Subcutaneous adipose tissue (tissue), 4 donors: ENCODE measurements around the gene CDV3. TPM values are rescaled to one million over a fixed set of nuclear protein-coding genes. Genes with fewer than 3 reads are reported as not detected.

ENCODE experiments used
- CTCF ChIP-seq: fragments of 450-650 bp; IDR thresholded peaks from one replicate; pipeline ENCODE4 v1.5.1; 2016; ENCODE audit warnings: low read depth, mild to moderate bottlenecking, control low read depth, antibody characterized with exemption, moderate library complexity
- total RNA-seq, 4 donors: library from RNA; depleted of rRNA; stranded (reverse); fragments of >200 nt; gene quantifications; one replicate each; pipeline ENCODE4 v1.1.0, GENCODE V29; 2016

The CDV3 gene
- total RNA-seq, 4 donors from 2014 or later: 157 to 246 (median 176) TPM

DNA sequence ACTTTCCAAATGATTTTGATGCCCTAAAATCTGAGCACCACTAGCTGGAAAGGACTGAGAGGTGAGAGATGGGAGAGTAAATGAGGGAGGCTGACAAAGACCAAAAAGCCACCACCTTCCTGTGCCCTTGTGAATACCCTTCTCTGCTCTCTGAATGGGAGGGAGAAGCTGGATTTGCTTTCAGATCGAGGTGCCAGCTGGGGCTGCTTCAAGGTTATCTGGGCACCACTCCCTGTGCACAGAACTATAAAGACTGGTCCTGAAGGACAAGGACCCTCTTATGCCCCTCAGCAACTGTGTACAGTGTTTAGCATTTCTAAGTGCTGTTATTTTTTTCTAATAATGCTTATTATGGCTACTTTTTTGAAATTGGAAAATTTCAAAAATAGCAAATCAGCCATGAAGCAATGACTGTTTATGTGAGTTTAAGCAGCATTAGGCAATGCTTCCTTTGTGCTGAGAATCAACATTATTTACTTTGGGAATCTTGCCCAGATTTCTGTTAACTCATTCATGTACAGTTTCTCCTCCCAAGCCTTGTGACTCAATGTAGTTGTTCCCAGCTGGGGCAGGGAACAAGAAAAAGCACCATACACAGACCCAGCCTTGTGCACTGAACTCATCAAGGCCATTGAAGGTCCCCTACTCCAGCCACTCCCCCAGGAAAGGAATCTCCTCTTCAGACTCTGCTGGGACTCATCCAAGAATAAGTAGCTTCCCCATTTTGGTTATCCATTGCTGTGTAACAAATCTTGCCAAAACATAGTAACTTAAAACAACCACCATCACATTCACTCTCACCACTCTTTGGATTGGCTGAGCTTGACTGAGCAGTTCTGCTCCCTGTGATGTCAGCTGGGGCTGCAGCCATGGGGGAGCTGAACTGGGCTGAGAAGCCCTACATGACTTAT is 37.3 kb upstream of the CDV3 start:
- TF ChIP-seq CTCF: no peak

- no peak for TF ChIP-seq CTCF
Measured at GRCh38 chr3:133538154-133538553, 35.3 kb upstream of the CDV3 start.

DNA sequence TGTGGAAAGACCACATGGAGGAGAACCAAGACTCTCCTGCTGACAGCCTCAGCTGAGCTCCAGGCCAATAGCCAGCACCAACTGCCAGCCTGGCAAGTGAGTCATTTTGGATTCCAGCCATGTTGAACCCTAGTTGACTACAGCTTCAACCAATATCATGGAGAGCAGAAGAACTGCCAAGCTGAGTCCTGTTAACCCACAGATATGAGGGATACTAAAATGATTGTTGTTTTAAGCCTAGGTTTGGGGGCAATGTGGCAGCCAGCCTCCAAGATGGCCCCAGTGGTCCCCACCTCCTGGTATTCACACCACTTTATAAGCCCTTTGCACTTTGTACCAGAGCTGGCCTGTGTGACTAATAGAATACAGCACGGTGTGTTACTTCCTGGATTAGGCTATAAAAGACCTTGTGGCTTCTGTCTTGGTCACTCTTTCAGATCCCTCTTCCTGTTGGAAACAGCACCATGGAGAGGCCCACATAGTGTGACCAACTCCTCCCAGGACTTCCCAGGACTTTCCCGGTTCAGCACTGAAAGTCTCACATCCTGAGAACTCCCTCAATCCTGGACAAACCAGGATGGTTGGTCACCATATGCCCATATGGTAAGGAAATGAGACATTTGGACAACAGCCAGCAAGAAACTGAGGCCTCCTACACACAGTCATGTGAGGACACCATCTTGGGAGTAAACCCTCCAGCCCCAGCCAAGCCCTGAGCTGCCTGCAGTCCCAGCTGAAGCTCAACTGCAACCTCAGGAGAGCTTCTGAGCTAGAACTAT is 32.4 kb upstream of the CDV3 start:
- TF ChIP-seq CTCF: no peak

- TF ChIP-seq CTCF: no peak
Measured at GRCh38 chr3:133542871-133543270, 30.6 kb upstream of the CDV3 start.

DNA sequence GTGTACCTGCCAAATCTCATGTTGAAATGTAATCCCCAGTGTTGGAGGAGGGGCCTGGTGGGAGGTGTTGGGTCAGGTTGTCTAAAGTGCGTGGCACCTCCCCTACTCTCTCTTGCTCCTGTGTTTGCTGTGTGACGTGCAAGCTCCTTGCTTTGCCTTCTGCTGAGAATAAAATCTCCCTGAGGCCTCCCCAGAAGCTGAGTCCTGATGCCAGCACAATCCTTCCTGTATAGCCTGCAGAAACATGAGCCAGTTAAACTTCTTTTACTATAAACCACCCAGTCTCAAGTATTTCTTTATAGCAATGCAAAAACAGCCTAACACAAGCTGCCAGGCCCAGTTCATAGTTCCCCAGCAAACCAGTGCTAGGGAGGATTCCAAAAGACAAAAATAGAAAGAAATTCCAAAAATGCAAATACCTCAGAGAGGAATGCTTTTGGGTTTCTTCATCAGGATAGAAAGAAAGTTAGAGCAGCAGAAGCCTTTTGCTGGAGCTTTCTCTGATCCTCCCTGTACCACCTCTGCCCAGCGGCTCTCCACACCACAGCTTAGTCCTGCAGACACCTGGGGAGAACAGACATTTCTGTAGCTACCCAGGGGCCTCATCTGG is 25.9 kb upstream of the CDV3 start:
- no peak for TF ChIP-seq CTCF

DNA sequence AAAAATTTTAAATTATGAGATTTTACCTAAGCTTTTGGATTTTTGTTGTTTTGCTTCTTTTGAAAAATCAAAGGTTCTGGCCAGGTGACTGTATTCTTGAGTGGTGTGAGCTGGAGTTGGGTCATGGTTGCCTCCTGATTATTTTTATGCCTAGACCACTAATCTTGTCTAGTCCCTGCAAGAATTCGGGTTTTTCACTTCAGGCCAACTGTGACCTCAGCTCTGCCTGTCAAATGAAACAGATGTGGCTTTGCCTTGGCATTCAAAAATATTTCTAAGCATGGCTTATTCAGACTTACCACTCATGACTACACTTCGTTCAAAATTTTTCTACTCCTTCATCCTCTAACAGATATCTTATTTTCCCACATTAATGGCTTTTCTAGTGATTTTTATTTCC is 25.4 kb upstream of the CDV3 start:
- no peak for TF ChIP-seq CTCF

GRCh38 chr3:133549565-133549964 is 23.9 kb upstream of the CDV3 start:
- no peak for TF ChIP-seq CTCF
